Muscle of back (tissue), 13 donors: Measurements from ENCODE around the gene ACER3. TPM values are rescaled to one million over a fixed set of nuclear protein-coding genes. Genes with fewer than 3 reads are reported as not detected.
"Not testable (repeated sequence)": the region's sequence is repeated elsewhere in the genome, so short reads cannot be mapped to it uniquely, and the experiment has no call there.

Source experiments
- DNase-seq, 3 donors: peaks; one replicate each; pipeline versions ENCODE4 v3.0.0 to v3.0.0-alpha.2; 2013
- long read RNA-seq, 9 donors: transcript quantifications; one replicate each; lab custom pipeline, GENCODE V29; 2026
- polyA plus RNA-seq, 10 donors: library from polyadenylated mRNA; unstranded; fragments of 120-200 nt; gene quantifications; one replicate each; pipeline ENCODE4 v1.2.1, GENCODE V29; 2013; ENCODE audit not compliant: insufficient read length in 10 of 10

ACER3 gene
- polyA plus RNA-seq: 10 to 100 TPM in 2 of 10 donors, 1 to 10 TPM in 8; 4.6 to 10.3 (median 8.0) TPM
- long read RNA-seq, donor 1, full-length matches to known transcripts: 1 of 1 reads
- long read RNA-seq, donor 1, partial matches to known transcripts: 0 of 1 reads
- long read RNA-seq, donor 1, other reads (novel, unspliced or antisense): 0 of 1 reads
- long read RNA-seq, donor 2, full-length matches to known transcripts: 2 of 2 reads
- long read RNA-seq, donor 2, partial matches to known transcripts: 0 of 2 reads
- long read RNA-seq, donor 2, other reads (novel, unspliced or antisense): 0 of 2 reads
- long read RNA-seq, donor 3: 0 reads
- long read RNA-seq, donor 4: 0 reads
- long read RNA-seq, donor 5, full-length matches to known transcripts: 2 of 2 reads
- long read RNA-seq, donor 5, partial matches to known transcripts: 0 of 2 reads
- long read RNA-seq, donor 5, other reads (novel, unspliced or antisense): 0 of 2 reads
- long read RNA-seq, donor 6, full-length matches to known transcripts: 1 of 1 reads
- long read RNA-seq, donor 6, partial matches to known transcripts: 0 of 1 reads
- long read RNA-seq, donor 6, other reads (novel, unspliced or antisense): 0 of 1 reads
- long read RNA-seq, donor 7: 0 reads
- long read RNA-seq, donor 8, full-length matches to known transcripts: 2 of 2 reads
- long read RNA-seq, donor 8, partial matches to known transcripts: 0 of 2 reads
- long read RNA-seq, donor 8, other reads (novel, unspliced or antisense): 0 of 2 reads
- long read RNA-seq, donor 9: 0 reads

GRCh38 chr11:76860539-76861475 lies at the start of gene ACER3:
Gene ACER3 (plus strand): TSS chr11:76860918. CDS start chr11:76860977, 59 bp downstream.
- DNase-seq: peak; percentile 86 to 92 (median 90)

DNA sequence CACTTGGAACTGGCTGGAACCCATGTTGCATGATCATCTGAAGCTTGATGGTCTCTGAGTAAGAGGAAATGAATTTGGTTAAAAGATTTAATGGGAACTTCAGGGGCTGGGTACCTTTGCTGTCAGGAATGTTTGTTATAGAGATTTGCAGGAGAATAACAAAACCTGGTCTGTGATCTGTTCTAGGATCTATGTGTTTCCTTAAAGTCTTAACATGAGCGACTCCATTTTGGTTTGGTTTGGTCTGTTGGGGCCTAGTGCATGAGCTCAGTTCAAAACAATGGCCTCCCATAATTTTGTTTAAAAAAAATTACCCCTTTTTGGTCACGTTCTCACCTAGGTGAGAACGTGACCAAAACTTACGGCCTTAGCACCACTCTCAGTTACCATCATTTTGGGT lies 49.5 kb upstream of the ACER3 start:
- DNase-seq: no peak

DNA sequence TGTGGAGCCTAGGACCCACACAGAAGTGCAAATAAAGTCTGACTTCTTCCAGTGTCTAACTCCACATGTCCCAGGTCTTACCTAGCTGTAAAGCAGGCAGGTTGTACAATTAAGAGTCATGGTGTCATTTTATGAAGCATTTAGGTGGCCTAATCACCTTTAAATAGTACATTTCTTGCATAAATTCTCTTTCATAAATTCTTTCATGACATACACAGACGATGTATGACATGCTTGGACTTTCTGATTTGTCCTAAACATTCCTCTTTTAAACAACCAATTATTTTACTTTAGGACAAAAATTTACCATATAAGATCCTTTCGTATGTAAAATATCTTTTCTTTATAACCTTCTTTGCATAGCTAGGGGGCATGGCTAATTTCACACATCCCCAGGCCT lies 46.3 kb upstream of the ACER3 start:
- DNase-seq: no peak

GRCh38 chr11:76815678-76816077 lies 45.0 kb upstream of the ACER3 start:
- not testable (repeated sequence) for DNase-seq

- DNase-seq: no peak
Observed at GRCh38 chr11:76820184-76820566, 40.5 kb upstream of the ACER3 start.

- DNase-seq: not testable (repeated sequence)
Observed at GRCh38 chr11:76821396-76821795, 39.3 kb upstream of the ACER3 start.

GRCh38 chr11:76822406-76822805 lies 38.3 kb upstream of the ACER3 start:
- DNase-seq: no peak

GRCh38 chr11:76823481-76824028 lies 37.2 kb upstream of the ACER3 start:
- DNase-seq: peak; percentile 23 to 70 (median 57)

- DNase-seq: peak in 1 of 3 donors; percentile 30
Observed at GRCh38 chr11:76824083-76824939, 36.4 kb upstream of the ACER3 start.

- no peak for DNase-seq
Observed at GRCh38 chr11:76824980-76825725, 35.6 kb upstream of the ACER3 start.

GRCh38 chr11:76825726-76826396 lies 34.9 kb upstream of the ACER3 start:
- no peak for DNase-seq

DNA sequence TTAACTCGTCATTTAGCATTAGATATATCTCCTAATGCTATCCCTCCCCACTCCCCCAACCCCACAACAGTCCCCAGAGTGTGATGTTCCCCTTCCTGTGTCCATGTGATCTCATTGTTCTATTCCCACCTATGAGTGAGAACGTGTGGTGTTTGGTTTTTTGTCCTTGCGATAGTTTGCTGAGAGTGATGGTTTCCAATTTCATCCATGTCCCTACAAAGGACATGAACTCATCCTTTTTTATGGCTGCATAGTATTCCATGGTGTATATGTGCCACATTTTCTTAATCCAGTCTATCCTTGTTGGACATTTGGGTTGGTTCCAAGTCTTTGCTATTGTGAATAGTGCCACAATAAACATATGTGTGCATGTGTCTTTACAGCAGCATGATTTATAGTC lies 34.2 kb upstream of the ACER3 start:
- not testable (repeated sequence) for DNase-seq

DNA sequence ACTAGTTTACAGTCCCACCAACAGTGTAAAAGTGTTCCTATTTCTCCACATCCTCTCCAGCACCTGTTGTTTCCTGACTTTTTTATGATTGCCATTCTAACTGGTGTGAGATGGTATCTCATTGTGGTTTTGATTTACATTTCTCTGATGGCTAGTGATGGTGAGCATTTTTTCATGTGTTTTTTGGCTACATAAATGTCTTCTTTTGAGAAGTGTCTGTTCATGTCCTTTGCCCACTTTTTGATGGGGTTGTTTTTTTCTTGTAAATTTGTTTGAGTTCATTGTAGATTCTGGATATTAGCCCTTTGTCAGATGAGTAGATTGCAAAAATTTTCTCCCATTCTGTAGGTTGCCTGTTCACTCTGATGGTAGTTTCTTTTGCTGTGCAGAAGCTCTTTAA lies 33.7 kb upstream of the ACER3 start:
- DNase-seq: not testable (repeated sequence)

DNA sequence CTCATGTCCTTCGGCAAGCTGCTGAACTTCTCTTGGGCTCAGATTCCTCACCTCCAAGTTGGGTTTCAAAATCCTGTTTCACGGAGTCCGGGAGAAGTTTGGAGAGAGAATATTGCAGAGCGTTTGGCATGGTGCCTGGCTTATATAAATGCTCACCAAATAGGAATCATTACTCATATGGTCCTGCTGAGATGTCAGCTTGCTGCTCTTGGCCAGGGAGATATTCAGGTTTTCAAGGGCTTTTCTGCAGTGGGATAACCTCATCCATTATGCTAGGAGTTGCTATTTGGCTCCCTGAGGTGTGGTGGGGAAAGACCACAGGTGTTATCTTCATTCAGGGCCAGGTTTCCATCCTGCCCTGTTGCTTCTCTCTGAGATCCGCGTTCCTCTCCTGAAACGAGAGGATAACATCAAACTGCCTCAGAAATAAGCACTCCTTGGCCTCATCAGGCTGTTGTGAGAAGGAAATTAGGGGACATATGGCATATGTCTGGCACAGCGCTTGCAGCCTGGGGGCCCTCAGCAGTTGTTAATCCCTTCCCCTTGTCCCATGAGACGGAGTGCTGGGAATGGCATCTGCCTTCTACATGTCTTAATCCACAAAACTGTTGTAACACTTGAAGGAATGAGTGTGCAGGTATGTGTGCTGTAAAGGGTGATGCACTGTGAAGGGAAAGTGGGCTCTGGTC lies 29.9 kb upstream of the ACER3 start:
- peak; percentile 21 to 54 (median 22) for DNase-seq

DNA sequence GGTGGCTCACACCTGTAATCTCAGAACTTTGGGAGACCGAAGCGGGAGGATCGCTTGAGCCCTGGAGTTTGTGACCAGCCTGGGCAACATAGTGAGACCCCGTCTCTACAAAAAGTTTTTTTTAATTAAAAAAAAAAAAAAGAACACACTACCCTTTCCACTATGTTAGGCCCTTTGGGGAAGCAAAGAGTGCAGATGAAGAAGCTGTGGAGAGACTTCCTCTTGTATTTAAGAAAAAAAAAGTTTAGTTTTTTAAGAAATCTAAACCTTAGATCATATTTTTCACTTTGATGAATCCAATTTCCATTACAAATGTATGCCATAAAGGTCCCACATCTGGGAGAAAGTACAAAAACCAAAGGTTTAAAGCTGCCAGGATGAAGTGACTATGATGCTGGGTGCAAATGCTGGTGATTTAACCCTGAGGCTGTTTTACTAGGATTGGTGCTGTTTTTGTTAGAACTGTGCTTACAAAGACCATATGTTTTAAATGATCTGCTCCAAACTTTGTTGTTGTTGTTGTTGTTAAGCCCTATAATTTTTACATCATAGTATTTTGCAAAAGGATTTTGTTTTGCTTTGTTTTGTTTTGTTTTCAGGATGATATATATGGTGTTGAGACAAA lies 28.9 kb upstream of the ACER3 start:
- no peak for DNase-seq

DNA sequence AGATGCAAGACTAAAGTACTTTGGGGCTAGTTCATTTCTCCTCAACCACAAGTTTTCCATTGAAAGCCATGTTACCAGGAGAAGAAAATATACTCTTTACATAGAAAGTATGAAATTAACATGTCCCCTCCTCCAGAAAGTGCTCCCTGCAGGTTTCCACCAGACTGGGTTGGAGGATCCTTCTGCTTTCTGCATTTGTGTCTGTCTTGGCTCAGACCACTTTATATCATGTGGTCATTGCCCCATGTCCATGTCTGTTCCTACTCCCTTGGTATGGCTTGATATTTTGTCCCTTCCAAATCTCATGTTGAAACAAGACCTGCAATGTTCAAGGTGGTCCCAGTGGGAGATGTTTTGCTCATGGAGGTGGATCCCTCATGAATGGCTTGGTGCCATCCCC lies 28.4 kb upstream of the ACER3 start:
- no peak for DNase-seq

DNA sequence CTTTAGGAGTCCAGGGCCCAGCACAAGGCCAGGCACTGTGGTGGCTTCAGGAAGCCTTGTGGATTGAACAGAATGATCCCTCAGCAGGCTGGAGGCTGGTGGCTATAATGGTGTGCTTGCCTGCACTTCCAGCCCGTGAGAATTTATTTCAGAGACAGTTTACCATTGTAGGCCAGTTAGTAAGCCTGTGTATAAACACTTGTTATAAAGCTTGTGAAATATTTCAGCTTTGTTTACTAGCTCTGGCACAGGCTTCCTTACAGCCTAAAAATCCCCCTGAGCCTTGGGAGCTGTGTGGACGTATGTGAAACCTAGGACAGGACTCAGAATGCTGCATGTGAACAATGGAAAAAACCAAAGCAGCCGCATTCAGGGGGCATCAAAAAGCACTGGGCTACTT lies 26.6 kb upstream of the ACER3 start:
- no peak for DNase-seq

DNA sequence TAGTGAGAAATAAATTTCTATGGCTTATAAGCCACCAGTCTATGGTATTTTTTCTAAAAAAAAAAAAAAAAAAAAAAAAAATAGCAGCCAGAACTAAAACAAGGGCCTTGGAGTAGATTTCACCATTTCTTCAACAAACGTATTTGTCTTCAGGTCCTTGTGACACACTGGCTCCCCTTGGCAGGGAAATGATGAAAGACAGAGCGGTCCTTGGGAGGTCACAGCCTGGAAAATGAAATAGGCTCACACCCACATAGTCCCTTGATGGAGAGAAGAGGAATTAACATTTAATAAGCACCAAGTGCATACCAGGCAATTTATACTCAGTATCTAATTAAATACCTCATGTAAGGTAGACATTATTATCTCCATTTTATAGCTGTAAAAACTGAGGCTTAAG lies 25.7 kb upstream of the ACER3 start:
- DNase-seq: no peak
